ENCODE results near the gene PALM2AKAP2.

The PALM2AKAP2 gene

DNA sequence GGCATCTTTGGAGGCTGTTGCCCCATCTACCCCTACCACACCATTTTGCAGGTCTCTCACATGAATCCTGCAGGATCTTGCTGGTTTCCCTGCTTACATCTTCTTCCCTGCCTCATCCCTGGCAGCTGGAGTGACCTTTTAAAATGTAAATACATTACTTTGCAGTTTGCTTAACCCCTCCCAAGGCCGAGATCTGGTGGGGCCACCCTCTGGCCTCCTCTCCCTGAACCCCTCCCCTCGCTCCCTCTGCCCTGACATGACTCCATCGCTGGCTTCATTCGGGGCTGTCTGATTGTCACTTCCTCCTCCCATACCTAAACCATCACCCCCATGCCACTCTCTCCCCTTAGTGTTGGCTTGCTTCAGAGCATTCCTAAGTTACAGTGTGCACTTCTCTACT is 12.6 kb upstream of the PALM2AKAP2 start:
- no peak overlapping the region for H3K27ac ChIP-seq (ENCODE audit: low read length)
- no peak overlapping the region for H3K4me3 ChIP-seq (ENCODE audit: low read length)
- H3K79me2 ChIP-seq (ENCODE audit: low read length), result no peaks in the 10 kb centered on the region
- H3K4me1 ChIP-seq (ENCODE audit: low read length), result no peaks in the 10 kb centered on the region
- H3K27me3 ChIP-seq (ENCODE audit: low read depth, low read length), result peaks cover 35% of the 10 kb centered on the region
- H4K20me1 ChIP-seq (ENCODE audit: insufficient read depth, low read length), result no peaks in the 10 kb centered on the region
- H2AFZ ChIP-seq (ENCODE audit: low read depth, low read length), result no peak overlapping the region
- H3K4me2 ChIP-seq (ENCODE audit: low read length), result no peak overlapping the region
- no peak overlapping the region for H3K9ac ChIP-seq (ENCODE audit: low read length)
- H3K36me3 ChIP-seq (replicated peaks; ENCODE audit: low read depth, low read length), result no peaks in the 10 kb centered on the region
- TF ChIP-seq, protein P1, sequence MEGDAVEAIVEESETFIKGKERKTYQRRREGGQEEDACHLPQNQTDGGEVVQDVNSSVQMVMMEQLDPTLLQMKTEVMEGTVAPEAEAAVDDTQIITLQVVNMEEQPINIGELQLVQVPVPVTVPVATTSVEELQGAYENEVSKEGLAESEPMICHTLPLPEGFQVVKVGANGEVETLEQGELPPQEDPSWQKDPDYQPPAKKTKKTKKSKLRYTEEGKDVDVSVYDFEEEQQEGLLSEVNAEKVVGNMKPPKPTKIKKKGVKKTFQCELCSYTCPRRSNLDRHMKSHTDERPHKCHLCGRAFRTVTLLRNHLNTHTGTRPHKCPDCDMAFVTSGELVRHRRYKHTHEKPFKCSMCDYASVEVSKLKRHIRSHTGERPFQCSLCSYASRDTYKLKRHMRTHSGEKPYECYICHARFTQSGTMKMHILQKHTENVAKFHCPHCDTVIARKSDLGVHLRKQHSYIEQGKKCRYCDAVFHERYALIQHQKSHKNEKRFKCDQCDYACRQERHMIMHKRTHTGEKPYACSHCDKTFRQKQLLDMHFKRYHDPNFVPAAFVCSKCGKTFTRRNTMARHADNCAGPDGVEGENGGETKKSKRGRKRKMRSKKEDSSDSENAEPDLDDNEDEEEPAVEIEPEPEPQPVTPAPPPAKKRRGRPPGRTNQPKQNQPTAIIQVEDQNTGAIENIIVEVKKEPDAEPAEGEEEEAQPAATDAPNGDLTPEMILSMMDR (IDR thresholded peaks at IDR 0.05; ENCODE audit: low read depth, low read length), result no peak
- TF ChIP-seq EZH2phosphoT487 (IDR thresholded peaks at IDR 0.05; ENCODE audit: low read depth), result no peak
- no peaks in the 10 kb centered on the region for H3K9me3 ChIP-seq (ENCODE audit: insufficient read depth, low read length)

DNA sequence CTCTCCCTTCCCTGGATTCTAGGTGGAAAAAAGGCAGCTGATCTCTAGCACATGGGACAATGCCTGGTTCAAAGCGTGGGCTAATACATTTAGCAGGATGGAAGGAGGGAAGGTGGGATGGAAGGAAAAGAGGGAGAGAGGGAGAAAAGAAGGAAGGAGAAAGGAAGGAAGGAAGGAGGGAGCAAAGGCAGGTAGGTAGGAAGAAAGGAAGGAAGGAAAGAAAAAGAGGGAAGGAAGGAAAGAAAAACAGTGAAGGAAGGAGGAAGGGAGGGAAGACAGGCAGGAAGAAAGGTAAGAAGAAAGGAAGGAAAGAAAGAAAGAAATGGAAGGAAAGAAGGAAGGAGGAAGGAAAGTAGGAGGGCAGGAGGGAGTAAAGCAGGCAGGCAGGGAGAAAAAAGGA is 12.2 kb upstream of the PALM2AKAP2 start:
- no peaks in the 10 kb centered on the region for H3K4me1 ChIP-seq (ENCODE audit: low read length)
- H2AFZ ChIP-seq (ENCODE audit: low read depth, low read length), result no peak overlapping the region
- H3K27ac ChIP-seq (ENCODE audit: low read length), result no peak overlapping the region

DNA sequence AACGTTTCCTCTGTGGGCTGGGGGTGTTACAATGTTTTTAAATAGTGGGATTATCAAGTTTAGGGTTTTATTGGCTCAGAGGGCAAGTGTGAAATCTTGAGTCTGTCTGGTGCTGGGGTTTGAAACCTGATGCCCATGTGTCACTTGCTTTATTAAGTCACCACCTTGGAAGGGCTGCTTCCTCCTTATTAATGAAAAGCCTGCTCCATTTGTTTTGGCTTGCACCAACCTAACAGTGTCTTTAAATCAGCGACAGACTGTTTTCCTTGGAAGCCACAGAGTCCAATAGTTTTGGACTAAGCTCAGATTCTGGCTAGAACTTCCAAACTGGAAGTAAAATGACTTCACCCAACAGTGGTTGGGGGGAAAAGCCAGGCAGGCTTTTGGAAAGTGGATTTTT is 10.7 kb upstream of the PALM2AKAP2 start:
- no peaks in the 10 kb centered on the region for H3K36me3 ChIP-seq (replicated peaks; ENCODE audit: low read depth, low read length)
- H3K27ac ChIP-seq (ENCODE audit: low read length), result no peak overlapping the region

More for the DNA sequence above, 12.2 kb upstream of the PALM2AKAP2 start:
- Histone ChIP-seq H3K79me2 (ENCODE audit: low read length) (no peaks in the 10 kb centered on the region), H3K4me2 (ENCODE audit: low read length) (no peak overlapping the region), H3K27me3 (ENCODE audit: low read depth, low read length) (peaks cover 34% of the 10 kb centered on the region), H3K4me3 (ENCODE audit: low read length) (no peak overlapping the region), H4K20me1 (ENCODE audit: insufficient read depth, low read length) (no peaks in the 10 kb centered on the region), H3K9ac (ENCODE audit: low read length) (no peak overlapping the region), H3K9me3 (ENCODE audit: insufficient read depth, low read length) (no peaks in the 10 kb centered on the region), H3K36me3 (replicated peaks; ENCODE audit: low read depth, low read length) (no peaks in the 10 kb centered on the region)
- TF ChIP-seq EZH2phosphoT487 (IDR thresholded peaks at IDR 0.05; ENCODE audit: low read depth), result no peak
- TF ChIP-seq, protein P1 (IDR thresholded peaks at IDR 0.05; ENCODE audit: low read depth, low read length), result no peak

DNA sequence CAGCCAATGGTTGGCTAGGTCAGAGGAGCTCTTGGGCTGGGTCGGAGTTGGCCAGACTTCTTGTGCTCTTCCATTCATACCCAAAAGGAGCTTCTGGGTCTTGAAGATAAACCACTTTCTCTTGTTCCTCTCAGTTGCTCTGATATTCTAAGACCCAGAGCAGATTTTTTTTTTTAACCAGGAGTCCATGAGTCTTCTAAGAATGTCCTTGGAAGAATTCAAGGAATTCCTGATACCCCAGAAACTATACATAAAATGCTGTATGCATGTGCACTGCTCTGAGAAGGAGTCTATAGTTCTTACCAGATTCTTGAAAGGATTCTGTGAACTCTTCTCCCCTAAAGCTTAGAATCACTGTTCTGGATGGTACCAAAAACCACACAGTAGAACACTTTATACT is 9.9 kb upstream of the PALM2AKAP2 start:
- H3K36me3 ChIP-seq (replicated peaks; ENCODE audit: low read depth, low read length), result no peaks in the 10 kb centered on the region
- H3K4me3 ChIP-seq (ENCODE audit: low read length), result no peak overlapping the region
- H2AFZ ChIP-seq (ENCODE audit: low read depth, low read length), result no peak overlapping the region
- no peaks in the 10 kb centered on the region for H3K79me2 ChIP-seq (ENCODE audit: low read length)
- H3K9me3 ChIP-seq (ENCODE audit: insufficient read depth, low read length), result no peaks in the 10 kb centered on the region
- no peaks in the 10 kb centered on the region for H4K20me1 ChIP-seq (ENCODE audit: insufficient read depth, low read length)
- TF ChIP-seq EZH2phosphoT487 (IDR thresholded peaks at IDR 0.05; ENCODE audit: low read depth), result no peak
- TF ChIP-seq, protein P1 (IDR thresholded peaks at IDR 0.05; ENCODE audit: low read depth, low read length), result no peak
- H3K4me2 ChIP-seq (ENCODE audit: low read length), result no peak overlapping the region
- peaks cover 37% of the 10 kb centered on the region for H3K27me3 ChIP-seq (ENCODE audit: low read depth, low read length)
- no peak overlapping the region for H3K9ac ChIP-seq (ENCODE audit: low read length)
- H3K27ac ChIP-seq (ENCODE audit: low read length), result no peak overlapping the region
- H3K4me1 ChIP-seq (ENCODE audit: low read length), result no peaks in the 10 kb centered on the region

More for the DNA sequence above, 10.7 kb upstream of the PALM2AKAP2 start:
- Histone ChIP-seq H4K20me1 (ENCODE audit: insufficient read depth, low read length) (no peaks in the 10 kb centered on the region), H3K9ac (ENCODE audit: low read length) (no peak overlapping the region), H3K4me2 (ENCODE audit: low read length) (no peak overlapping the region), H3K27me3 (ENCODE audit: low read depth, low read length) (peaks cover 33% of the 10 kb centered on the region), H3K4me3 (ENCODE audit: low read length) (no peak overlapping the region), H3K9me3 (ENCODE audit: insufficient read depth, low read length) (no peaks in the 10 kb centered on the region), H2AFZ (ENCODE audit: low read depth, low read length) (no peak overlapping the region), H3K79me2 (ENCODE audit: low read length) (no peaks in the 10 kb centered on the region), H3K4me1 (ENCODE audit: low read length) (no peaks in the 10 kb centered on the region)
- TF ChIP-seq, protein P1 (IDR thresholded peaks at IDR 0.05; ENCODE audit: low read depth, low read length), result no peak
- no peak for TF ChIP-seq EZH2phosphoT487 (IDR thresholded peaks at IDR 0.05; ENCODE audit: low read depth)
